Measurements from ENCODE around the gene UGT2A3.

GRCh38 chr4:68917016-68917415 is 34.6 kb downstream of the UGT2A3 start:
- TF ChIP-seq POLR2A (IDR thresholded peaks at IDR 0.05) (no peak), CTCF (IDR thresholded peaks at IDR 0.05) (no peak)
